Muscle layer of colon (tissue), 2 donors: ENCODE results near the gene ARHGAP30.

ENCODE experiments used
- H3K27ac ChIP-seq: one replicate; pipeline ENCODE4 v1.7.0; 2013; ENCODE audit warnings: low read depth, mild to moderate bottlenecking, low read length, moderate library complexity
- H3K27me3 ChIP-seq, 2 donors: one replicate each; pipeline ENCODE4 v1.7.0; 2013; ENCODE audit warnings: low read length in 2 of 2, mild to moderate bottlenecking in 2 of 2; ENCODE audit not compliant: insufficient read depth in 2 of 2, control insufficient read depth in 1 of 2
- H3K36me3 ChIP-seq: one replicate; pipeline ENCODE4 v1.7.0; 2013; ENCODE audit warnings: mild to moderate bottlenecking, low read length; ENCODE audit not compliant: insufficient read depth
- H3K4me1 ChIP-seq: one replicate; pipeline ENCODE4 v1.7.0; 2013; ENCODE audit warnings: mild to moderate bottlenecking, low read length; ENCODE audit not compliant: insufficient read depth
- H3K4me3 ChIP-seq, 2 donors: one replicate each; pipeline ENCODE4 v1.7.0; 2013; ENCODE audit warnings: low read length in 2 of 2, low read depth in 1 of 2, mild to moderate bottlenecking in 1 of 2, moderate library complexity in 1 of 2
- H3K9ac ChIP-seq: one replicate; pipeline ENCODE4 v1.7.0; 2013; ENCODE audit warnings: low read length
- H3K9me3 ChIP-seq: one replicate; pipeline ENCODE4 v1.7.0; 2013; ENCODE audit warnings: mild to moderate bottlenecking, low read length
- donor health status: abdominal sarcoma.
- donor health status: Adenocarcinoma of cecum.

Gene ARHGAP30

DNA sequence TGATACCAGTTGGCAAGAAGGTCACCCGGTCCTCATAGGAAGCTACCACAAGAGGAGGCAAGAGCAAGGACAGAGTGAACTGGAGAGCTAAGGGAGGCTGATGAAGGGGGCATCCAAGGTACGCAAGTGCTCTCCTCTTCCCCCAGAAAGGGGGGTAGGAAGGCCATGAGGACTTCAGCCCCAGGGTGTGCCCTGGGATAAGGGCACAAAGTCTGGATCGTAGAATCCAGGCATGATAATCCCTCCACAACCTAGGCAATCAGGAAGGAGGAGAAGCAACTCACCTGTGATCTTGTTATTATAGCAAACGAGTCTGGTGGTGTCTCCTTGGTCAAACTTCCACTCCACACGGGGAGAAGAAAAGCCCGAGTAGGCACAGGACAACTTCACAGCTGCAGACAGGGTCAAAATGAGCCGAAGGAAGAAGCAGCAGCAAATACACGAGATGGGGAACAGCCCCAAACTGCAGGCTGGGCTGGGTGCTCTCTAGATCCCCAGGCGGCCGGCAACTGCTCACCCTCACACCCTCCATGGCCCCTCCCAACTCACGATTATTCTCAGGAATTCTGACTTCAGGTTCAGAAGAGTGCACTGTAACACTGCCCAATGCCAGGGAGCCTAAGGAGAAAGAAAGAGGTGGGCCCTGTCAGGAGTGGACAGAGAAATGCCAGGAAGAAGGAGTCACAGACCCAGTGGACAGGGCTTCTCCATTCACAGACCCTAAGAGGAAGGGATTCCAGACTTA, 68.8 kb downstream of the ARHGAP30 start:
- H3K4me1 ChIP-seq, result no peaks in the 10 kb centered on the region
- no peak overlapping the region for H3K4me3 ChIP-seq
- no peaks in the 10 kb centered on the region for H3K9me3 ChIP-seq
- peaks cover 15% of the 10 kb centered on the region for H3K36me3 ChIP-seq
- H3K27ac ChIP-seq, result no peak overlapping the region
- no peaks in the 10 kb centered on the region for H3K27me3 ChIP-seq
- H3K9ac ChIP-seq, result no peak overlapping the region

DNA sequence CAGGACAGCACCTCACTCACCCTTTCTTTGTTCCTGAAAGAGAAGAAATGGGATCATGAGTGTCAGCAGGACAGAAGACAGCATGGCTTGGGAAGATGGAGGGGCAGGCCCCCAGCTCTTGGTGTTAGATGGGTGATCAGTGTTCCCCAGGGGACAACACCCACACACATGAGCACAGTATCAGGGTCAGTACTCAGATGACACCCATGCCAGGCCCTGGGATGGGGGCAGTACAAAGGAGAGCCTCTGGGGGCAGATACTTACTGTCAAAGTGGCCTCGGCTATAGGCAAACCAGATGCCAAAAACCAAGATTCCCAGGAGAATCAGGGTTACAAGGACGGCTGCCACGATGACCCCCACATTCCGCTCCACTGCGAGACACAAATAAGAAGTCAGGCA, 70.3 kb downstream of the ARHGAP30 start:
- Histone ChIP-seq H3K27ac (no peak overlapping the region), H3K4me1 (no peaks in the 10 kb centered on the region), H3K9me3 (no peaks in the 10 kb centered on the region), H3K36me3 (peaks cover 15% of the 10 kb centered on the region), H3K9ac (no peak overlapping the region), H3K27me3 (no peaks in the 10 kb centered on the region), H3K4me3 (no peak overlapping the region)

DNA sequence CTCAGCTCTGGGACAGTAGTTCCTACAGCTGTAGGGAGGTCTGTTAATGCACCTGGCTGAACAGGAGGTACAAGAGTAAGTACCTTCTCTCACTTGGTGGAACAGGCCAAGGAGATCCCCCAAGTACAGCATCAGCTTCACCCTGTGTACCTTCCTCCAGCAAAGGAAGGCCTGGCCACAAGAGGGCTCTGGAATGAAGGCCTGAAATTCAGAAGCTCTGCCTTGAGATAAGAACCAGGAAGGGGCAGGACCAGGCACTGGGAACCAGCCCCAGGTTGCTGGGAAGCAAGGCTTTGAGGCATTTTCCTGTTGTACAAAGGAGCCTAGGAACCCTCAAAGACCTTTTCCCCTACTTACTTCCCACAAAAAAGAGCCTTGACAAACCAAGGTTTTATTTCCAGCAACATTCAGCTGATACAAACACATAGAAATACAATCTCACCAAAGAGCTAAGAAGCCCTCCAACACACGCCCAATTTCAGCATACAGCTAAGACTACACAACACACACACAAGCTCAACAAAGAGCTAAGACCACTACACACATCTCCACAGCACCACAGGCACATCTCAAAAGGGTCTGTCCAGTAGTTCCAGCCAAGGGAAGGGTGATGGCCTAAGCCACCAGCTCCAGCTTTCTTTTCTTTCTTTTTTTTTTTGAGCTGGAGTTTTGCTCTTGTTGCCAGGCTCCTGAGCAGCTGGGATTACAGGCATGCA, 72.2 kb downstream of the ARHGAP30 start:
- no peaks in the 10 kb centered on the region for H3K27me3 ChIP-seq
- H3K27ac ChIP-seq, result no peak overlapping the region
- no peak overlapping the region for H3K4me3 ChIP-seq
- H3K9me3 ChIP-seq, result no peaks in the 10 kb centered on the region
- H3K36me3 ChIP-seq, result peaks cover 15% of the 10 kb centered on the region
- H3K9ac ChIP-seq, result no peak overlapping the region
- H3K4me1 ChIP-seq, result no peaks in the 10 kb centered on the region
